IPS DF 6.9 (cell line): ENCODE data around the gene B3GAT3.

Experiments
- DNase-seq: peaks from one replicate; pipeline ENCODE4 v3.0.0-alpha.2; 2013; ENCODE audit warnings: low read depth, low spot score
- H3K27ac ChIP-seq: one replicate; pipeline ENCODE4 v1.5.1; 2013; ENCODE audit warnings: low read length, control low read depth
- H3K27me3 ChIP-seq: 2 replicates; pipeline ENCODE4 v1.6.1; 2013; ENCODE audit warnings: mild to moderate bottlenecking, low read length; ENCODE audit not compliant: control insufficient read depth, insufficient read depth
- H3K36me3 ChIP-seq: 2 replicates; pipeline ENCODE4 v1.6.1; 2013; ENCODE audit warnings: low read length; ENCODE audit not compliant: control insufficient read depth, insufficient read depth
- H3K4me1 ChIP-seq: 2 replicates; pipeline ENCODE4 v1.6.1; 2013; ENCODE audit warnings: low read length; ENCODE audit not compliant: control insufficient read depth, insufficient read depth
- H3K4me3 ChIP-seq: 2 replicates; pipeline ENCODE4 v1.5.1; 2013; ENCODE audit warnings: mild to moderate bottlenecking, low read length
- H3K9me3 ChIP-seq: 2 replicates; pipeline ENCODE4 v1.6.1; 2013; ENCODE audit warnings: low read length, inconsistent platforms; ENCODE audit not compliant: control insufficient read depth, insufficient read depth
- WGBS: extraction: QIAGEN DNeasy Blood & Tissue Kit; methylation state at CpG from one replicate; pipeline ENCODE4 v1.1.7; 2013; ENCODE audit warnings: mixed read lengths, missing lambda C conversion rate; ENCODE audit not compliant: insufficient read length, insufficient coverage; 5-methylcytosine and 5-hydroxymethylcytosine counted together

Gene B3GAT3

DNA sequence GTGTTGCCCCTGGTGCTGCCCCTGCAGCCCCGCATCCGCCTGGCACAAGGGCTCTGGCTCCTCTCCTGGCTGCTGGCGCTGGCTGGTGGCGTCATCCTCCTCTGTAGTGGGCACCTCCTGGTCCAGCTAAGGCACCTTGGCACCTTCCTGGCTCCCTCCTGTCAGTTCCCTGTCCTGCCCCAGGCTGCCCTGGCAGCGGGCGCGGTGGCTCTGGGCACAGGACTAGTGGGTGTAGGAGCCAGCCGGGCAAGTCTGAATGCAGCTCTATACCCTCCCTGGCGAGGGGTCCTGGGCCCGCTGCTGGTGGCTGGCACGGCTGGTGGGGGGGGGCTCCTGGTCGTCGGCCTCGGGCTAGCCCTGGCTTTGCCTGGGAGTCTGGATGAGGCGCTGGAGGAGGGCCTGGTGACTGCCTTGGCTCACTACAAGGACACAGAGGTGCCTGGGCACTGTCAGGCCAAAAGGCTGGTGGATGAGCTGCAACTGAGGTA, 8.5 kb downstream of the B3GAT3 start:
- no peak overlapping the region for H3K4me3 ChIP-seq
- WGBS: no CpG with 5 or more reads among the region's 15 CpGs

DNA sequence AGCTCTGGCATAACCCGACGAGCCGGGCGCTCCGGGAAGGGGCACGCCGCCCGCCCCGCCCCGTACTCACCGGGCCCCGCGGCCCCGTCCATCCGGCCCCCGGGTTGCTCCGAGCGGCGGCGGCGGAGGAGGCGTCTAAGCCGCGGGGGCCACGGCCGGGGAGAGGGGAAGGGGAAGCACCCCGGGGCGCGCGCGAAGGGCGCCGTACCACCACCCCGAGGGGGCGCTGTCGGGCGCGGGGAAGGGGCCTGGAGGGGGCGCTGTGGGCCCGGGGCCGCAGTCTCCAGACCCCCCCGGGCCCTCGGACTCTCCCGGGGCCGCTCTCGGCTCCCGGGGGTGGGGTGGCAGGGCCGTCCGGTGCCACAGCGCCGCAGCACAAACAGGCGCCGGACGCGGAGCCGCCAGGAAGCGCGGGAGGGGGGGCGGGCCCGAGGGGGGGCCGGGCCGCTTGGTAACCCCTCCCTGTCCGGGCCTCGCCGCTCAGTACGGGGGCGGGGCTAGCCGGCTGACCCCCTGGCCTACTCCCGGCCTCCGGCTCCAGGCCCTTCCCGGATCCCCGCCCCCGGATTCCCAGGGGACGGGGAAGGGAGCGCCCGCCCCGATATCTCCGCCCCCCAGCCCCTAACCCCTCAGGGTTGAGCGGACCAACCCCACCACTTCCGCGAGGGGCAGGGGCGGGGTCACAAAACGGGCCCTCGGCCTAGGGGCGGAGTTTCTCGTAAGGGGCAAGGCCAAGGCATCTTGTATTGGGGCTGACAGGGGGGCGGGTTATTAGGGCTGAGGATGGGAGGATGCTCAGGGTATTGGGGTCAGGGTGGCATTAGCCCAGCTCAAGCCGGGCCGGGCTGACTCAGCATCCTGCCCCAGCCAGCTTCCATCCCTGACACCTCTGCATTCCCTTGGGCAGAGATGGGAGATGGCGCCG, 9.2 kb downstream of the B3GAT3 start, which contains the start of the genes EML3 and ROM1:
Gene EML3, minus strand, starts transcription at position 410 of the 925 bp plus-strand sequence. Its CDS starts 318 bp downstream, at position 92.
Gene ROM1, plus strand, starts transcription at position 892 of the 925 bp plus-strand sequence. Its CDS starts 25 bp downstream, at position 917.
- no CpG with 5 or more reads among the region's 91 CpGs for WGBS
- Histone ChIP-seq H3K4me3 (peak within 1 kb of the TSS; percentile 66; the same call in 1 of the 2 replicates), H3K9me3 (no peaks in the 10 kb centered on the region), H3K4me1 (no peaks in the 10 kb centered on the region; the same call in 1 of the 2 replicates), H3K27me3 (no peaks in the 10 kb centered on the region), H3K27ac (no peak within 1 kb of the TSS), H3K36me3 (no peaks in the 10 kb centered on the region; the same call in 1 of the 2 replicates)
- DNase-seq: no peak

More for the DNA sequence above, 8.5 kb downstream of the B3GAT3 start:
- Histone ChIP-seq H3K4me1 (no peaks in the 10 kb centered on the region; the same call in 1 of the 2 replicates), H3K9me3 (no peaks in the 10 kb centered on the region), H3K36me3 (no peaks in the 10 kb centered on the region; the same call in 1 of the 2 replicates), H3K27ac (no peak overlapping the region), H3K27me3 (no peaks in the 10 kb centered on the region)
- no peak for DNase-seq

DNA sequence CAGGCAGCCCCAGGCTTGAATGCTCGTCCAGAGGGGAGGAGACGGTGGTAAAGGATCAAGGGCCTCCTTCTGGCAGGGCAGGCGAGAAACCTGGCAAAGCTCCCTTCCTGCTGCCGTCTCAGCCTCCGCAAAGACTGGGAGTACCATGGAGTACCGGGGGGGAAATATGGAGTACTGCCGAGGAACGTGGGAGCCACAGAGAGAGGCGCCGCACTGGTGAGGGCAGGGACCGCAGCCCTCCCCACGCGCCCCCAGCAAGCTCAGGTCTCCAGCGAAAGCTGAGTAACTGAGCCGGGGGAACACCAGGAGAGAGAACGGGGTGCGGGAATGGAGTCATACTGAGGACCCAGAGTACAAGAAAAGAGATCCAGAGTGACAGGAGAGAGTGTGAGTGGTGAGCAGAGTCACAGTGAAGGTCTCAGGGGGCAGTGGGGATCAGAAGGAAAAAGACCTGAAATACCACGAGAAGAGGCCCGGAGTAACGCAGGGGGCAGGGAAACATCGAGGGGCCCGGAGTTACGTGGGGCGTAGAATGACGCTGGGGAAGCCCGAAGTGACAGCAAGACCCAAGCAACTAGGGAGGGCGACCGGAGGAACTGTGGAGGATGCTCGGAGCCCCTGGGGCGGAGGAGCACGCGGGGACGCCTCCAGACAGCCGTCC, 10.0 kb downstream of the B3GAT3 start:
- no peak overlapping the region for H3K27ac ChIP-seq
- DNase-seq: no peak
- H3K27me3 ChIP-seq: no peaks in the 10 kb centered on the region
- H3K9me3 ChIP-seq: no peaks in the 10 kb centered on the region
- H3K4me1 ChIP-seq: no peaks in the 10 kb centered on the region; the same call in 1 of the 2 replicates
- peak overlapping the region; percentile 66; the same call in 1 of the 2 replicates for H3K4me3 ChIP-seq
- WGBS: no CpG with 5 or more reads among the region's 34 CpGs
- H3K36me3 ChIP-seq: no peaks in the 10 kb centered on the region; the same call in 1 of the 2 replicates

DNA sequence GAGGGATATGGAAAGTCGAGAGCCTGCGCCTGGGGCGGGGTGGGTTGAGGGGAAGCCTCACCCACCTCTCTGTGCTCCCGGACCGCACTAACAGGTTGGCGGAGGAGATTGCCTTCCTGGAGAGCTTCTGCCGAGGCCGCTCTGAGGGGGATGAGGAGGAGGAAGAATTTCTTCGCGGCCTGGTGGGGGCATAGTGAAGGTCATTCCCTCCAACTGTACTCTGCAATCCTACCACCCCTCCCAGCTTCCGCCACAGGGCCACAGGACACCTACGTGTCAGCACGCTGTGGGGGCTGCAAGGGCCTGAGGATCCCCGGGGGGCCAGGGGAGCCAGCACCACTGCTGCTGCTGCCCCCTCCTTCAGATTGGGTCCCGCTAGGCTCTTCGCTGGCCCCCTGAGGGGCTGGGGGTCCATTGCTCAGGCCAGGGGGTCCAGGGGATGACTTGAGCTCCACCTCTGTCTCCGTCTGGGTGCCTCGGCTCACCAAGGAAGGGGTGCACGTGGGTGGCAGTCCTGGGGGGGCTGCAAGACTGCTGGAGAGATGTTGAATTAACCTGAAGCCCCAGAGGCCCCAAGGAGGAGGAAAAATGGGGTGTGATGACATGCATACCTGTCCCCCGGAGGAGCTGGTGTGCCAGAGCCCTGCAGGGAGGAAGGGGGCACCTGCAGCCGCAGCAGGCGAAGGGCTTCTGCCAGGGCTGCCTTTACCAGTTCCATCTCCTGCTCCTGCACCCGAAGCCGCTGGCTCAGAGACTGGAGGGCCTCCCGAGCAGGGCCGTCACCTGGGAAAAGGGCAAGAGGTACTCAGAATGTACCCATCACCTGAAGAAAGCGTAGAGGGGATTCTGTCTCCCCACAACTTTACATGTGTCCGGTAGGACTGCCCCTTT, 10.7 kb downstream of the B3GAT3 start:
- no peaks in the 10 kb centered on the region; the same call in 1 of the 2 replicates for H3K4me1 ChIP-seq
- no peaks in the 10 kb centered on the region for H3K9me3 ChIP-seq
- no peak for DNase-seq
- no CpG with 5 or more reads among the region's 28 CpGs for WGBS
- H3K4me3 ChIP-seq: peak overlapping the region; percentile 66; the same call in 1 of the 2 replicates
- no peaks in the 10 kb centered on the region for H3K27me3 ChIP-seq
- H3K27ac ChIP-seq: no peak overlapping the region
- no peaks in the 10 kb centered on the region for H3K36me3 ChIP-seq

DNA sequence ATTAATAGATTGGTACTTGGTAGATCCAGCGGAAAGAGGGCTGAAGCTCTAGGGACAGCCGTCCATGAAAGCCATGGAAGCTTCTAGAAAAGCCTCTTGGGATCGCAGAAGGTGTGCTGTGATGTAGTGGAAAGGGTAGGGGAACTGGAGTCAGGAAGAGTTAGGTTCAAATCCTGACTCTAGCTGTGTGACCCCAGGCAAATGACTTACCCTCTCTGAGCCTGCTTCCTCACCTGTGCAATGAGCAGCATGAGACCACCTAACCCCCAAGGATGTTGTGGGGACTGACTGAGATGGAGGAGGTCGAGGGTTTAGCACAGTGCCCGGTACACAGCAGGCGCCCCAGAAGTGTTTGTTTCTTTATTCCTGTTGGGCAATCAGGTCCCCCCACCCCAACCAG, 11.4 kb downstream of the B3GAT3 start:
- Histone ChIP-seq H3K36me3 (no peaks in the 10 kb centered on the region), H3K27ac (no peak overlapping the region), H3K27me3 (no peaks in the 10 kb centered on the region), H3K4me3 (no peak overlapping the region), H3K4me1 (no peaks in the 10 kb centered on the region; the same call in 1 of the 2 replicates), H3K9me3 (no peaks in the 10 kb centered on the region)
- WGBS: no CpG with 5 or more reads among the region's 6 CpGs
- no peak for DNase-seq

DNA sequence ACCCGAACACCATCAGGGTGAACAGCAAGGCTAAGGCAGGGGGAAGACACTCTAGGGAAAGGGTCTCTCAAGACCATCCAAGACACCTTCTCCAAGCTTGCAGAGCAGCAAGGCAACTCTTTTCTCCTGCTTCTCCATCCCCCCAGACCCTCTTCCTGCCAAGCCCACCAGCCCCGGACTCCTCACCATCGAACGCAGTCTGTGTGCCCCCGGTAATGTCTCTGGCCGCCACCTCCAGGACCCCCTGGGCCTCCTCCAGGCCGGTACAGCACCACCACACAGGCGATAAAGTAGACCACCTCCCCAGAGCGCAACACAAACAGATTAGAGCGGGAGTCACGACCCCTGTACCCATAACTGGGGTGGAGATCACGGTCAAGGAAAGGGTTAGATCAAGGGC, 13.0 kb downstream of the B3GAT3 start:
- Histone ChIP-seq H3K4me1 (no peaks in the 10 kb centered on the region; the same call in 1 of the 2 replicates), H3K27me3 (no peaks in the 10 kb centered on the region; the same call in 1 of the 2 replicates), H3K27ac (no peak overlapping the region), H3K4me3 (no peak overlapping the region), H3K36me3 (no peaks in the 10 kb centered on the region), H3K9me3 (no peaks in the 10 kb centered on the region)
- DNase-seq: no peak
- WGBS: no CpG with 5 or more reads among the region's 12 CpGs

DNA sequence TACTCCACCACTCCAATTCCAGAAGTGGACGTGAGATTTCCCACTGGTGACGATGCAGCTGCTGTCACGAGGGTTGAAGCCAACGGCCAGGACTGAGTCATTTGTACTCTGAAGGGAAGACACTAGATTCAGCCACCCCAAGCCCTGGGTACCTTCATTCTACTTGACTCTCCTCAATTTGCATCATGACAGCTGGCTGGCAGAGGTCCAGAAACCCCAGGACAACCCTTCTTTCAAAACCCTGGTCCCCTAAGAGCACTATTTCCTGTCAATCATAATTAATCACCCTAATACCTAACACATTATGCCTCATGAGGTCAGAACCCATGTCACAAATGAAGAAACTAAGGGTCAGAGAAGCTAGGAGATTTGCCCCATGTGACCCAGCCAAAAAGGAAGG, 14.1 kb downstream of the B3GAT3 start:
- no peak for DNase-seq
- WGBS: no CpG with 5 or more reads among the region's 4 CpGs
- Histone ChIP-seq H3K4me1 (no peaks in the 10 kb centered on the region; the same call in 1 of the 2 replicates), H3K9me3 (no peaks in the 10 kb centered on the region), H3K36me3 (no peaks in the 10 kb centered on the region), H3K4me3 (no peak overlapping the region), H3K27me3 (peaks cover 3% of the 10 kb centered on the region; the same call in 1 of the 2 replicates), H3K27ac (no peak overlapping the region)

DNA sequence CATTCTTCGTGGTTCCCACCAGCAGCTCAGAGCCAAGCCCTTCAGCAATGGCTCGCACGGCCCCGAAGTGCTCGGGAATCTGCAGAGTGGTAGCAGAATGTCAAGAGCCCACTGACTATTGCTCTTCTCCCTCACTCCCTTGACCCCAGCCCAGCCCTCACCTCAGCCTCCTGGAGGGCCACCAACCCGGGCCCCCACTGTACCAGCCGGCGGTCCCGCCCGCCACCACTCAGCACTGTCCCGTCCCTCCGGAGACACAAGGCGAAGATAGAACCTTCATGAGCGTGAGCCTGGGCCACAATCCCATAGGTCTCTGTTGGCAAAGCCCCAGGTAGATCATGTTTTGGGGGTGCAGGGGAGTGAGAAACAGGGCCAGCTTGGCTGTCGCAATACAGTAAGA, 15.9 kb downstream of the B3GAT3 start:
- no CpG with 5 or more reads among the region's 15 CpGs for WGBS
- no peak overlapping the region for H3K27ac ChIP-seq
- H3K4me1 ChIP-seq: no peaks in the 10 kb centered on the region; the same call in 1 of the 2 replicates
- H3K36me3 ChIP-seq: no peaks in the 10 kb centered on the region
- peaks cover 3% of the 10 kb centered on the region; the same call in 1 of the 2 replicates for H3K27me3 ChIP-seq
- no peak overlapping the region for H3K4me3 ChIP-seq
- no peak for DNase-seq
- H3K9me3 ChIP-seq: no peaks in the 10 kb centered on the region

DNA sequence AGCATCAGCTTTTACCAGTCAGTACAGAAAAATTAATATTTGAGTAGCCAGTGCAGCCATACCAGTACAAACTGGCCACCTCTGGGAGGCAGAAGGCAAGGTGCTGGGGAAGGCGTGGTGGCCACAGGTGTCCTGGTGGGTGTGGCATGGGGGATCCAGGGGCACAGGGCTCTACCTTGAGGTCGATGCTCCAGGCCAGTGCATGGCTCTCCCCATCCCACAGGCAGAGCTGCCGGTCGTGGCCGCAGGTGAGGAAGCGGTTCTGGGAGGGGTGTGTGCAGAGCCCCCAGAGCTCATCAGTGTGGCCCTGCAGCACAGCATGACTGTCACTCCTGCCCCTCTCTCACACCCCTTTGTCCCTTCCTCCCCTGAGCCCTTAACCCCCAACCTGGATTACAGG, 16.3 kb downstream of the B3GAT3 start:
- Histone ChIP-seq H3K27ac (no peak overlapping the region), H3K9me3 (no peaks in the 10 kb centered on the region), H3K4me3 (no peak overlapping the region), H3K36me3 (no peaks in the 10 kb centered on the region), H3K4me1 (no peaks in the 10 kb centered on the region), H3K27me3 (peaks cover 3% of the 10 kb centered on the region; the same call in 1 of the 2 replicates)
- no CpG with 5 or more reads among the region's 6 CpGs for WGBS
- DNase-seq: no peak
